ENCODE data around the gene FHIT. TPM values are rescaled to one million over a fixed set of nuclear protein-coding genes. Genes with fewer than 3 reads are reported as not detected.

FHIT gene
- polyA plus RNA-seq, 1 of the 3 experiments (the other 2 are of a cell fraction), result 0.41 TPM

GRCh38 chr3:61087465-61087864 lies 163.8 kb downstream of the FHIT start:
- no peak overlapping the region for H3K27ac ChIP-seq (ENCODE audit: low read depth in 2 of 2, low read length in 1 of 2)
- 51% methylated on average over 2 of the region's 2 CpGs for WGBS (ENCODE audit: low lambda C conversion rate)

GRCh38 chr3:61081554-61081953 lies 169.7 kb downstream of the FHIT start:
- TF ChIP-seq SIN3A (IDR thresholded peaks at IDR 0.05; ENCODE audit: borderline replicate concordance, low read depth, low read length), result no peak
- no peak for TF ChIP-seq MEF2A (IDR thresholded peaks at IDR 0.05; ENCODE audit: borderline replicate concordance, low read depth)
- no peak for DNase-seq
- H3K9ac ChIP-seq, result no peak overlapping the region
- H3K9me2 ChIP-seq, result no peaks in the 10 kb centered on the region
- ChIA-PET CTCF (interaction anchor here (0.6 kb wide), 1 partner anchor 111 kb away, joined by 3 read pairs; no protein-coding TSS in a partner anchor), POLR2A (no interaction called here)
- no peak overlapping the region for H3K27ac ChIP-seq (ENCODE audit: low read depth in 2 of 2, low read length in 1 of 2)
- H3K9me3 ChIP-seq, result no peaks in the 10 kb centered on the region
- H3F3A ChIP-seq (replicated peaks; ENCODE audit: insufficient read depth), result no peaks in the 10 kb centered on the region
- H4K20me1 ChIP-seq (ENCODE audit: insufficient read depth), result no peaks in the 10 kb centered on the region
- no peaks in the 10 kb centered on the region for H3K27me3 ChIP-seq (ENCODE audit: insufficient read depth)
- no peaks in the 10 kb centered on the region for H3K4me1 ChIP-seq (ENCODE audit: control insufficient read depth in 1 of 2, insufficient read depth in 2 of 2, low read depth in 1 of 2, low read length in 1 of 2)
- H3K79me2 ChIP-seq (ENCODE audit: insufficient read depth), result no peaks in the 10 kb centered on the region
- 46% methylated on average over 3 of the region's 3 CpGs for WGBS (ENCODE audit: low lambda C conversion rate)
- H3K36me3 ChIP-seq (replicated peaks in 1 of 2; ENCODE audit: control insufficient read depth in 1 of 2, insufficient read depth in 2 of 2, low read length in 1 of 2), result no peaks in the 10 kb centered on the region
- H2AFZ ChIP-seq (ENCODE audit: low read depth), result no peak overlapping the region
- H3K4me3 ChIP-seq (ENCODE audit: low read depth in 2 of 2, low read length in 1 of 2), result no peak overlapping the region
- no peak overlapping the region for H3K4me2 ChIP-seq

More at GRCh38 chr3:61087465-61087864, 163.8 kb downstream of the FHIT start:
- no peaks in the 10 kb centered on the region for H3F3A ChIP-seq (replicated peaks; ENCODE audit: insufficient read depth)
- H3K9me3 ChIP-seq, result no peaks in the 10 kb centered on the region
- no peak overlapping the region for H2AFZ ChIP-seq (ENCODE audit: low read depth)
- CTCF ChIA-PET, result no interaction called here
- TF ChIP-seq USF1 (IDR thresholded peaks at IDR 0.05; ENCODE audit: borderline replicate concordance, low read depth) (no peak), GATA2 (CRISPR knock-in tag; IDR thresholded peaks at IDR 0.05) (0 out of 2 replicates have a peak, but pooled peaks have one; percentile 34), TCF12 (IDR thresholded peaks at IDR 0.05) (no peak), EP300 (IDR thresholded peaks at IDR 0.05; ENCODE audit: borderline replicate concordance in 1 of 2, low read depth in 1 of 2, low read length in 1 of 2) (peak in 1 of 2 experiments; percentile 67; a peak in 1 of 4 replicates), POLR2AphosphoS5 (IDR thresholded peaks at IDR 0.05; ENCODE audit: low read depth, low read length) (no peak)
- H3K4me1 ChIP-seq (ENCODE audit: control insufficient read depth in 1 of 2, insufficient read depth in 2 of 2, low read depth in 1 of 2, low read length in 1 of 2), result peaks cover 0 to 2% of the 10 kb centered on the region in 2 experiments; a peak in 1 of 4 replicates
- no peaks in the 10 kb centered on the region for H3K9me2 ChIP-seq
- no peaks in the 10 kb centered on the region for H3K27me3 ChIP-seq (ENCODE audit: insufficient read depth)
- H3K4me2 ChIP-seq, result no peak overlapping the region
- H3K36me3 ChIP-seq (replicated peaks in 1 of 2; ENCODE audit: control insufficient read depth in 1 of 2, insufficient read depth in 2 of 2, low read length in 1 of 2), result no peaks in the 10 kb centered on the region
- H3K4me3 ChIP-seq (ENCODE audit: low read depth in 2 of 2, low read length in 1 of 2), result no peak overlapping the region
- no peaks in the 10 kb centered on the region for H4K20me1 ChIP-seq (ENCODE audit: insufficient read depth)
- peak; percentile 6 for DNase-seq
- POLR2A ChIA-PET, result no interaction called here
- H3K9ac ChIP-seq, result no peak overlapping the region
- no peaks in the 10 kb centered on the region for H3K79me2 ChIP-seq (ENCODE audit: insufficient read depth)

GRCh38 chr3:61080737-61081445 lies 170.4 kb downstream of the FHIT start:
- Histone ChIP-seq H3K79me2 (ENCODE audit: insufficient read depth) (no peaks in the 10 kb centered on the region), H3K4me2 (no peak overlapping the region), H2AFZ (ENCODE audit: low read depth) (no peak overlapping the region), H3K9me3 (no peaks in the 10 kb centered on the region), H3K9me2 (no peaks in the 10 kb centered on the region), H3K27me3 (ENCODE audit: insufficient read depth) (no peaks in the 10 kb centered on the region), H3K36me3 (replicated peaks in 1 of 2; ENCODE audit: control insufficient read depth in 1 of 2, insufficient read depth in 2 of 2, low read length in 1 of 2) (no peaks in the 10 kb centered on the region), H3K4me1 (ENCODE audit: control insufficient read depth in 1 of 2, insufficient read depth in 2 of 2, low read depth in 1 of 2, low read length in 1 of 2) (no peaks in the 10 kb centered on the region), H3F3A (replicated peaks; ENCODE audit: insufficient read depth) (no peaks in the 10 kb centered on the region), H3K27ac (ENCODE audit: low read depth in 2 of 2, low read length in 1 of 2) (no peak overlapping the region), H4K20me1 (ENCODE audit: insufficient read depth) (no peaks in the 10 kb centered on the region), H3K4me3 (ENCODE audit: low read depth in 2 of 2, low read length in 1 of 2) (no peak overlapping the region), H3K9ac (no peak overlapping the region)
- TF ChIP-seq CTCF (IDR thresholded peaks at IDR 0.05) (no peak), SIN3A (IDR thresholded peaks at IDR 0.05; ENCODE audit: borderline replicate concordance, low read depth, low read length) (no peak), MAX (IDR thresholded peaks at IDR 0.05; ENCODE audit: low read depth) (no peak), MEF2A (IDR thresholded peaks at IDR 0.05; ENCODE audit: borderline replicate concordance, low read depth) (no peak), NRF1 (IDR thresholded peaks at IDR 0.05; ENCODE audit: low read depth, low read length) (no peak), NFIC (IDR thresholded peaks at IDR 0.05; ENCODE audit: borderline replicate concordance) (no peak), TAF1 (IDR thresholded peaks at IDR 0.05; ENCODE audit: borderline replicate concordance, low read depth, low read length) (no peak), TEAD4 (IDR thresholded peaks at IDR 0.05; ENCODE audit: borderline replicate concordance, insufficient read depth) (no peak), USF1 (IDR thresholded peaks at IDR 0.05; ENCODE audit: borderline replicate concordance, low read depth) (no peak), EZH2phosphoT487 (IDR thresholded peaks at IDR 0.05; ENCODE audit: borderline replicate concordance, low read depth) (no peak), FOXM1 (IDR thresholded peaks at IDR 0.05; ENCODE audit: low read depth) (no peak)
- WGBS (ENCODE audit: low lambda C conversion rate), result 64% methylated on average over 5 of the region's 5 CpGs
- ChIA-PET CTCF (interaction anchor here (0.6 kb wide), 1 partner anchor 110 kb away, joined by 3 read pairs; no protein-coding TSS in a partner anchor), POLR2A (interaction anchor here (0.9 kb wide), 1 partner anchor 29 kb away, joined by 3 read pairs; no protein-coding TSS in a partner anchor)
- no peak for DNase-seq
